T-helper 1 cell treated with Interleukin-12 subunit alpha and Interleukin-12 subunit beta and Interleukin-4 antibody, amounts not matched to agents 30 ng/mL and 1 ng/mL, for 36 hours (primary cell): ENCODE results near the gene FAM50A. TPM values are rescaled to one million over a fixed set of nuclear protein-coding genes. Genes with fewer than 3 reads are reported as not detected.

ENCODE experiments used
- total RNA-seq: library from RNA; stranded (reverse); gene quantifications from 2 replicates; pipeline ENCODE4 v1.2.3, GENCODE V29; 2022

The FAM50A gene
- total RNA-seq, 1 donor from 2014 or later: 85.2 TPM

Other genes starting within 250 kb of the FAM50A start
- not detected in 2 replicates for gene OPN1MW2, start 224.4 kb upstream of the FAM50A start, total RNA-seq
- gene OPN1MW3, start 186.6 kb upstream of the FAM50A start, total RNA-seq: not detected in 2 replicates
- gene TEX28, start 149.0 kb upstream of the FAM50A start, total RNA-seq: not detected in 2 replicates
- 1.1 and 1.5 TPM in 2 replicates for gene TKTL1, start 148.3 kb upstream of the FAM50A start, total RNA-seq
- 1,498 and 1,525 TPM in 2 replicates for gene FLNA, start 69.5 kb upstream of the FAM50A start, total RNA-seq
- gene EMD, start 64.8 kb upstream of the FAM50A start, total RNA-seq: 55.9 and 60.2 TPM in 2 replicates
- 2,525 and 2,615 TPM in 2 replicates for gene RPL10, start 45.8 kb upstream of the FAM50A start, total RNA-seq
- gene DNASE1L1, start 34.9 kb upstream of the FAM50A start, total RNA-seq: 17.3 and 21.8 TPM in 2 replicates
- 91.3 and 91.8 TPM in 2 replicates for gene TAFAZZIN, start 32.6 kb upstream of the FAM50A start, total RNA-seq
- gene ATP6AP1, start 15.5 kb upstream of the FAM50A start, total RNA-seq: 61.3 and 63.8 TPM in 2 replicates
- gene GDI1, start 7.0 kb upstream of the FAM50A start, total RNA-seq: 119 TPM in 2 replicates
- 37.3 and 43.8 TPM in 2 replicates for gene PLXNA3, start 14.1 kb downstream of the FAM50A start, total RNA-seq
- 56.8 and 58.6 TPM in 2 replicates for gene LAGE3, start 35.1 kb downstream of the FAM50A start, total RNA-seq
- gene UBL4A, start 42.5 kb downstream of the FAM50A start, total RNA-seq: 45.4 and 47.8 TPM in 2 replicates
- gene SLC10A3, start 46.5 kb downstream of the FAM50A start, total RNA-seq: 23.4 and 25.2 TPM in 2 replicates
- gene FAM3A, start 72.1 kb downstream of the FAM50A start, total RNA-seq: 30.9 and 31.0 TPM in 2 replicates
- gene G6PD, start 102.7 kb downstream of the FAM50A start, total RNA-seq: 70.1 and 72.7 TPM in 2 replicates
- 47.7 and 47.9 TPM in 2 replicates for gene IKBKG, start 103.5 kb downstream of the FAM50A start, total RNA-seq
- not detected in 2 replicates for gene CTAG1A, start 141.0 kb downstream of the FAM50A start, total RNA-seq
- not detected in 2 replicates for gene CTAG1B, start 175.1 kb downstream of the FAM50A start, total RNA-seq
- gene CTAG2, start 209.4 kb downstream of the FAM50A start, total RNA-seq: not detected in 2 replicates